GM19452 (cell line): Measurements from ENCODE around the gene KRT31.
"Not testable (repeated sequence)": the region's sequence is repeated elsewhere in the genome, so short reads cannot be mapped to it uniquely, and the experiment has no call there.

ENCODE experiments used
- ATAC-seq: cut with Tn5 transposase; IDR thresholded peaks from one replicate; pipeline ENCODE4 v1.9.1; 2021; ENCODE audit not compliant: unreplicated experiment

Gene KRT31

DNA sequence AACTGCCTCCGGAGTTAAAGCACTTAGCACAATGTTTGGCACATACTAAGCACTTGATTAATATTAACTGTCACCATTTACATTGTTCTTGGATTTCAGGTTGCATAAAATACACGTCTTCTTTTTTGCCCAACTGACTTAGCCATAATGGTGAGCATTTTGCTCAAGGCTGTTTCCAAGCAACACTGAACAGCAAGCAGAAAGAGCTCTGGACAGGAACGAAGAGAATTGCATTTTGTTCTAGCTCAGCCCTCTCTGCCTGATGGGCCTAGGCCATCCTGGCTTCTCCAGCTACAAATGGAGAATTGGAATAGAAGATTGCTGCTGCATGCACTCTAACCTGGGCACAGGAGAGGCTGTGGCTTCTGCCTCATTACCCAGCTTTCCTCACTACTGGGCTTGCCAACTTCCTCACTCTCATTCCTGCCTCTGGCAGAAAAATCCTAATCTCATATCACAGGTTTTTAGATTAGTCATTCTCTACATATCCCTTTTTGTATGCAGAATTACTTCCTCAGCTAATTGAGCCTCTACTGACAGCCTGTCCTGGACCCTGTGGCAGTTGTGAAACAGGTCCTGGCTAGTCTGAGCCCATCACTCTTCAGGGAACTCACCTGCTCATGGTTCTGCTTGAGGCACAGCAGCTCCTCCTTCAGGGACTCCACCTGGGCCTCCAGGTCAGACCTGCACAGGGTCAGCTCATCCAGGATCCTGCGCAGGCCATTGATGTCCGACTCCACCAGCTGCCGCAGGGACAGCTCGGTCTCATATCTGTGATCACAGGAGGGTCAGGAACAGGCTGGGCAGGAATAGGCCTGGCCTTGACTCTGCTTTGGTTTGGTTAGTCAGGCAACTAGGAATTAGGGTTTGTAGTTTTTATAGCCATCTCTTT lies 49.3 kb downstream of the KRT31 start:
- ATAC-seq = no peak

DNA sequence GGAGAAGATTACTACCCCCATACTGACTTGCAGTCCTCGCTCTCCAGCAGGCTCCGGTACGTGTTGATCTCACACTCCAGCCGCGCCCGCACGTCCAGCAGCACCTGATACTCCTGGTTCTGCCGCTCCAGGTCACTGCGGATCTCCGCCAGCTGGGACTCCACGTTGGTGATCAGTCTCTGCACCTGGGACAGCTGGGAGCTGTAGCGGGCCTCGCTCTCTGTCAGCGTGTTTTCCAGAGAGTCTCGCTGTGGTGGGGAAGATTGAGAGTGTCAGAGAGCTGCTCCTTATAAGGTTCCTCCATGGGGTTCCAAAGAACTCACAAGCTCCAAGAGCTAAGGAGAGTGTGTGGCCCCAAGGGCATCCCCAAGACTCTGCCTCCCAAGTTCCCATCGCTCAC lies 51.0 kb downstream of the KRT31 start:
- not testable (repeated sequence) for ATAC-seq

DNA sequence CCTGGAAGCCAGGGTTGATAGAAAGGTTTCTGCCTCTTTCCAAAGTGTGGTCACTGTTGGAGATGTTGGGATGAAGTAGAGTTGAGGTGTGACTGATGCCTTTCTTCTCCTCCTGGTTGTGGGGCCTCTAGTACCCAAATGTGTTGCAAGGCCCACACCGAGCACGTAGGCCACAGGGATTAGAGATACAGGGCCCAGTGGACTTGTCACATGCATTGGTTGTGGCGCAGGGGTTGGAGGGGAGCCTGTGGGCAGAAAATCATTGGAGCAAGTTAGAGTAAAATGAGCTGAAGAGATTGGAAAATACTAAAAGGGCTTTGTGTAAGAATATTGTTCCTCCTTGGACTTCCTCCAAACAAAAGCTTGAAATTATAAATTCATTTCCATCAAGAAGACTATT lies 51.4 kb downstream of the KRT31 start:
- no peak for ATAC-seq
